Endothelial cell of umbilical vein (primary cell): ENCODE data around the gene FTCDNL1.

ENCODE experiments used
- EZH2 ChIP-seq: IDR thresholded peaks from 2 replicates; pipeline ENCODE4 v1.6.1; 2012; ENCODE audit warnings: borderline replicate concordance, low read depth, mild to moderate bottlenecking, moderate library complexity, low read length, inconsistent platforms; ENCODE audit not compliant: severe bottlenecking
- JUN ChIP-seq: IDR thresholded peaks from 2 replicates; pipeline ENCODE4 v1.6.1; 2011; ENCODE audit warnings: borderline replicate concordance, low read depth; ENCODE audit not compliant: insufficient read length, insufficient read depth
- MAX ChIP-seq: IDR thresholded peaks from 2 replicates; pipeline ENCODE4 v1.6.1; 2011; ENCODE audit not compliant: insufficient read depth, insufficient read length
- MYC ChIP-seq: IDR thresholded peaks from one replicate; pipeline ENCODE4 v1.6.1; 2011; ENCODE audit warnings: mild to moderate bottlenecking, low read depth, low read length
- POLR2A ChIP-seq: IDR thresholded peaks from 2 replicates; pipeline ENCODE4 v1.6.1; 2012; ENCODE audit warnings: low read depth, mild to moderate bottlenecking, control low read depth, low read length
- POLR2AphosphoS5 ChIP-seq: IDR thresholded peaks from 2 replicates; pipeline ENCODE4 v1.6.1; 2012; ENCODE audit warnings: low read depth, mild to moderate bottlenecking, control low read depth, low read length, moderate library complexity; ENCODE audit not compliant: insufficient read depth
- TF ChIP-seq, protein P1 (sequence below), 2 donors: IDR thresholded peaks; 1 replicate in 1 of 2; 2 replicates in 1 of 2; pipeline ENCODE4 v1.5.1; 2011; ENCODE audit warnings: low read length in 2 of 2, mild to moderate bottlenecking in 2 of 2, moderate library complexity in 2 of 2, control low read depth in 1 of 2, inconsistent platforms in 1 of 2, low read depth in 1 of 2; ENCODE audit not compliant: insufficient read depth in 1 of 2; ENCODE audit errors: extremely low read depth in 1 of 2

DNA sequence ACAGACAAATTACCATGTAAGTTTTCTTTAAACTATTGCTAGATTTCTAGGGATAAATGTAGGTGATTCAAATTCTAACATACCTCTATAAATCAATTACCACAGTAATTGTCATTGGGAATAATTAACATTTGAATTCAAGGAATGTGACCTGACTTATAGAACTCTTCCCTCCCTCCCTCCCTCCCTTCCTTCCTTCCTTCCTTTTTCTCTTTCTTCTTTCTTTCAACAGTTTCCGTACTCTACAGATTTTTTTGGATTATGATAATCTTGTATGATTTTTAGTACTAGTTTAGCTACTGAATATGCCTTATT, 18.2 kb upstream of the FTCDNL1 start:
- TF ChIP-seq, protein P1, sequence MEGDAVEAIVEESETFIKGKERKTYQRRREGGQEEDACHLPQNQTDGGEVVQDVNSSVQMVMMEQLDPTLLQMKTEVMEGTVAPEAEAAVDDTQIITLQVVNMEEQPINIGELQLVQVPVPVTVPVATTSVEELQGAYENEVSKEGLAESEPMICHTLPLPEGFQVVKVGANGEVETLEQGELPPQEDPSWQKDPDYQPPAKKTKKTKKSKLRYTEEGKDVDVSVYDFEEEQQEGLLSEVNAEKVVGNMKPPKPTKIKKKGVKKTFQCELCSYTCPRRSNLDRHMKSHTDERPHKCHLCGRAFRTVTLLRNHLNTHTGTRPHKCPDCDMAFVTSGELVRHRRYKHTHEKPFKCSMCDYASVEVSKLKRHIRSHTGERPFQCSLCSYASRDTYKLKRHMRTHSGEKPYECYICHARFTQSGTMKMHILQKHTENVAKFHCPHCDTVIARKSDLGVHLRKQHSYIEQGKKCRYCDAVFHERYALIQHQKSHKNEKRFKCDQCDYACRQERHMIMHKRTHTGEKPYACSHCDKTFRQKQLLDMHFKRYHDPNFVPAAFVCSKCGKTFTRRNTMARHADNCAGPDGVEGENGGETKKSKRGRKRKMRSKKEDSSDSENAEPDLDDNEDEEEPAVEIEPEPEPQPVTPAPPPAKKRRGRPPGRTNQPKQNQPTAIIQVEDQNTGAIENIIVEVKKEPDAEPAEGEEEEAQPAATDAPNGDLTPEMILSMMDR (IDR thresholded peaks at IDR 0.05; ENCODE audit: extremely low read depth in 1 of 2, insufficient read depth in 1 of 2, low read depth in 1 of 2, low read length in 2 of 2), result no peak
- TF ChIP-seq MAX (no peak), EZH2 (no peak), POLR2A (no peak), POLR2AphosphoS5 (no peak), MYC (no peak), JUN (no peak)
